NAMALWA (cell line): ENCODE data around the gene CRIP1.

ENCODE experiments used
- DNase-seq: peaks from one replicate; pipeline ENCODE4 v3.0.0-alpha.2; 2015; ENCODE audit warnings: low spot score

The CRIP1 gene

DNA sequence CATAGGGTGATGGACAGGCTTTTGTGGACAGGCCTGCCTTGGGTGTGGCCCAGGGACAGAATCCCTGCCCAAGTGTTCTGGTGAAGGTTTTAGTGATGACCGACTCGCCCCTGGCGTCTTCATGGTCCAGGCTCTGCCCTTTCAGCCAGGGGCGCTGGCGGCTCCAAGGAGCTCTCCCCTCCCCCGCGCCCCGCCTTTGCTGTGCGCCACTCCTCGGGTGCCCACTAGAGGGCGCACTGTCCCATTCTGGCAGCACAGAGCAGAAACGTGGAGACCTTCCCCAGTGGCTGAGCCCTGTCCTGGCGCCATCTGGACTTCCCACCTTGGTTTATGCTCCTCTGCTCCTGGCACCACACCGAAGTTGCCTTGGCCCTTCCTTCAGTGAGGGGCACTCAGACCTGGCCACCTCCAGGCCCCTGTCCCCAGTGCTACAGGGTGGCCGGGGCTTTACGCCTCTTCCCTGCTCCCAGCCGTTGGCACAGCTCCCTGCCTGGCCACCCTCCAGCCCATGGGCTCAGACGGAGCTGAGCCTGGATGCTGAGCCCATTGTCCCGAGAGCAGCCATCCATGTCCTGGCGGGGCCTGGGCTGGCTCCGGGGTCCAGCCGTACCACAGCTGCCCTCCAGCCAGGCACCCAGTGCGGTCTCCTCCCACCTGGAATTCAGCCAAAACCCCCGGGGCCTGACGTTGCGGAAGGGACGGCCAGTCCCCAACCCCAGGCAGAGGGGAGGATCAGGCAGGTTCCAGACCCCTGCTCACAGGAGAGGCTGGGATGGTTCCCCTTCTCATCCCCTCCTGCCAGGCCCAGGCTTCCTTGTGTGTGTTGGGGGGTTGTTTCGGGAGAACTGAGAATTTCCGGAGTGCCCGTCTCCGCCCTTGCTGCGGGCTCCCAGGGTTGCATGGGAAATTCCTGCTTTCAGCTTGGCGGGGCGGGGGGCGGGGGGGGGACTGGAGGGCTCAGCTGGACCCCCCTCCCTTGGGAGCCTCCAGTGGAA is 5.6 kb upstream of the CRIP1 start:
- peak; percentile 88 for DNase-seq

- peak; percentile 97 for DNase-seq
Measured at GRCh38 chr14:105481886-105482457, 4.7 kb upstream of the CRIP1 start.

- DNase-seq: no peak
Measured at GRCh38 chr14:105482486-105483110, 4.1 kb upstream of the CRIP1 start.

GRCh38 chr14:105483300-105484068 is 3.2 kb upstream of the CRIP1 start:
- no peak for DNase-seq

DNA sequence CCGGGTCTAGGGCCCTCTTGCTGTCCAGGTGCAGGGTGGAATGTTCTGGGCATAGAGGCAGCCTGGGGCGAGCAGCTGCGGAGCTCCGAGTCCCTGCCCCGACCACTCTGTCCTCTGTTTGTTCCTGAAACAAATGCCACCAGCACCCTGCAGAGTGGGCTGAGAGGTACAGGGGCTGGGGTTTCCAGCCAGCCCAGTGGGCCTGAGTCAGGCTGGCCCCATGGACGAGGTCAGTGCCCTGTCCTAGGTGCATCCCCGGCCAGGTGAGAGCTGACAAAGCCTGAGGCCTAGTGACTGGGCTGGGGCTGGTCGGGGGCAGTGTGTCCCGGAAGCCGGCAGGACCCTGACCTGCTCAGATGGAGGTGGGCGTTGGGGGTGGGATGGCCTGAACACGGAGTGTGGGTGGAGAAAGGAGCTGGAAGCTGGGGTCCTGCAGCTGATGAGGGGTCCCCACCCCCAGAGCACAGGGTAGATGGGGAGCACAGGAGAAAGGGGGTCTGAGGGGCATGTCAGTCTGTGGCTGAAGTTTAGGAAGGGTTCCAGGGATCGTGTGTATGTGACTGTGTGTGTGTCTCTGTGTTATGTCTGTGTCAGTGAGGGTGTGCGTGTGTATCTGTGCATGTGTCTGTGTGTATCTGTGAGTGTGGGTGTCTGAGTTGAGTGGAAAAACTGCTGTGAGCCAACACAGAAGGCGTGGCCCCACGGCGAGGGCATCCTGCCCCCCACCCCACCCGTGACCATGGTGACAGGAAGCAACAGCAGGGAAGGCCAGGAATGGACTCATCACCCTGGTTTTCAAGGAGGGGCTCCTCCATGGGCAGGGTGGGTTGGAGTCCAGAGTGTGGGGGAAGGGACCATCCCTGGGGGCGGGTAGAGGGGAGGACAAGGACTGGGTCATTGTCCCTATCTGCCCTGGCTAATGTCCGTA is 2.4 kb upstream of the CRIP1 start:
- no peak for DNase-seq

DNA sequence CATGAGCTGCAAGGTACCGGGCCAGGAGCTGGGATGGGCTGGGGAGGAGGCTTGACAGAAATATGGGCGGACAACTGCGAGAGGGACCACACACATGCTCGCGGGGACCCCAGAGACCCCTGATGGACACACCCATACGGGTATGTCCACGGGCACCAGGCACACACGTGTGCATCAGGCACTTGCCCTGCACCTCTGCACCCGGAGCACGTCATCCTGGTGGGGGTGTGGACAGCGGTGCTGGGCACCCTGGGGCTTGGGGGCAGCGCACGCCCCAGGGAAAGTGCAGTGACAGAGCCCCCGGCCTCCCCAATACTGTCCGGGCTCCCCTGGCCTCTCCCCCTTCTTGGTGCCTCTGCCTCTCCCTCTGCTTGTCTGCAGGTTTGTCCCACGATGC is 1.7 kb upstream of the CRIP1 start:
- no peak for DNase-seq

GRCh38 chr14:105485739-105486162 is 935 bp upstream of the CRIP1 start:
- DNase-seq: no peak

- DNase-seq: peak; percentile 63
Measured at GRCh38 chr14:105486974-105487448, 325 bp downstream of the CRIP1 start.

DNA sequence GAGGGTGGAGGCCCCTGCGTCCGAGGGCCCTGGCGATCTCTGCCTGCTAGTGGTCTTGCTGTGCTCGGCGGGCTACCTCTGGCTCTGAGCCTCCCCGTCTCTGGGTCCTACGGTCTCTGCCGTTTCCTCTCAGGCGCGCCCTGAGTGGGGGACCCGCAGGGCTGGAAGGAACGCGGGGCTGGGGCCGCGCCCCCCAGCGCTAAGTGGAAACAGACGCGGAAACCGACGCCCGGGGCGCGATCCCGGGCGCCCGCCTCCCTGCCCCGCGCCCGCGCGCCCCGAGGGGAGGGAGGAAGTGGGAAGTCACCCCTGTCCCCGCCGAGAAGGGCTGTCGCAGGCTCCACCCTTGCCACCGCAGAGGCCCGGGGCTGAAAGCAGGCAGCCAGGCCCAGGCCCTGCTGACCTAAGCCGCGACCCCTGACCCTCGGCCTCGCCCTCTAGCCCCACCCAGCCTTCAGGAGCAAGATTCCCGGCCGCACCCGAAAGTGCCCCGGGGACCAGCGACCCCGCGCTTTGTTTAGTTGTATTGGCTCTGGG is 831 bp downstream of the CRIP1 start:
- DNase-seq: peak; percentile 54

GRCh38 chr14:105487986-105488777 is 1.5 kb downstream of the CRIP1 start:
- DNase-seq: no peak

DNA sequence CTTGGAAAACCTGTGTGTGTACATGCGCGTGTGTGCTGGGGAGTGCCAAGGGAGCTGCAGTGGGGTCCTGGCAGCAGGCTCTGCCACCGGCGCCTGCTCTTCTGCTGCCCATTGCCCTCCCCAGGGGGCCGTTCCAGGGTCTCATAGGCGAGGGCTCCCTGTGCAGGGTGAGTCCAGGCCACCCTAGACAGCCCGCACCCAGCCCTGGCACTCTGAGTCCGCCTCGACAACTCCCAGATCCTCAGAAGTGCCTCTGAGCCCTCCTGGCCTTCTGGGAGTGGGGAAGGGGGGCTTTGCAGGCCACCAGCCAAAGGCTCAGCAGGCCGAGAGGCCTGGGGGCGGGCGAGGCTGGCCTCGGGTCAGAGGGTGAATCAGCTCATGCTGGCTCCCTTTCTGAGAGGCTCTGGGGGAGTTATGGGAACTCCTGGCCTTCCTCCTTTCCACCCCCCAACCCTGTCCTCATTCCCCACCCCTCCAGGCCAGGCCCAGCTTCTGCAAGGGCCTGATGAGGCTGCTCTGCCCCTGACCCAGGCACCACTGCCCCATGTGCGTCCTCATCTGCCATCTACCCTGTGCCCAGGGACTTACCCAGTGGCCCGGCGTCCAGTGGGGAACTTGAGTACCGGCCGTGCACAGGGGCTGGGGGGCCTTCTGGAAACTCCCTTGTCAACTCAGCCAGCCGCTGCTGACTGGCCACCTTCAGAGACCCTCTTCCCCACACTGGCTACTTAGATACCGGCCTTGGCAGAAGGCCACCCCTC is 2.3 kb downstream of the CRIP1 start:
- DNase-seq: no peak

- peak; percentile 91 for DNase-seq
Measured at GRCh38 chr14:105489542-105490266, 3.0 kb downstream of the CRIP1 start.

DNA sequence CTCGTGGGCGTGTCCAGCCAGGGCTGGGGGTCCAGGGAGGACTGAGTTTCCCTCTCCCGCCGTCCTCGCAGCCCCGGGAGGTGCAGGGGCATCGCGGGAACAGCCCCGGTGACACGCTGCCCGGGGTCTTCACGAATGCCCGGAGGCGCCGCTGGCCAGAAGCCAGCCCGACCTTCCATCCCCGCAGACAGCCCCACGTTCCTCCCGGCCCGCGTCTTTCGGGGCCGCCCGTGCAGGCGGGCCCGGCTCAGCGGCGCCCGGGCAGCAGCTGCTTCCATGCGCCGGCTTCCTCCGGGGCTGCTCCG is 3.5 kb downstream of the CRIP1 start:
- DNase-seq: no peak

DNA sequence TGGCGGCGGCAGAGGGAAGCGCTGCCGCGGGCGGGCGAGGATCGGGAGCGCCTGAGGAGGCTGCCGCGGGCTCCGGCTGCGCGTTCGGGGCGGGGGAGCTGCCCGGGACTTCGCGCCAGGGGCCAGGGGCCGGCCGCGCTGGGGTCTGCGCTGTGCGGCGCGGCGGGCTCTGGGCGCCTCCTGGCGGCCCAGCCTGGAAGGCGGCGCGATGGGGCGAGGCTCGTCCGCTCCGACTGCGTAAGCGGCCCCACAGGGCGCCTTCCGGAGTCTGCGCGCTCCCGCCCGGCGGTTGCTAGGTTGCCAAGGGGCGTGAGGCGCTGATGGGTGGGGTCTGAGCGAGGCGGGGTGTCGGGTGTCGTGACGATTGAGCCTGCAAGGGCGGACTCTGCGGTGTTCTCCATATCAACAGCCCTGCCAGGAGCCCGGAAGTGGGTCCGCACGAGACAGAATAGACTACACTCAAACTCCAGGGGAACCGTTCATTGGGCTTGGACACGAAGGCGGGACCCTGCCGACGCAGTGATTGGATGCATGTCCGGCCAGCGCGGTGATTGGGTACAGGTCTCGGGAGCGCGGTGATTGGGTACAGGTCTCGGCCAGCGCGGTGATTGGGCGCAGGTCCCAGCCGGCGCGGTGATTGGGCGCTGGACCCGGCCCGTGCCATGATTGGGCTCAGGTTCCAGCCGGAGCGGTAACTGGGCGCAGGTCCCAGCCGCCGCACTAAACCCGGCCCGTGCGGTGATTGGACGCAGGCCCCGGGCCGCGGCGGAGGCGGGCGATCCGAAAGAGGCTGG is 4.1 kb downstream of the CRIP1 start, which contains the start of gene TEDC1:
TSS of gene TEDC1 (plus strand) at position 675 of the 794 bp plus-strand sequence. CDS start 130 bp downstream, outside the sequence.
- DNase-seq: peak; percentile 99

GRCh38 chr14:105491366-105491973 is 4.8 kb downstream of the CRIP1 start:
- peak; percentile 90 for DNase-seq

GRCh38 chr14:105492031-105492970 is 5.6 kb downstream of the CRIP1 start:
- DNase-seq: no peak
